KMS-11 (cell line): ENCODE results near the gene GADD45GIP1.

ENCODE experiments used
- H2AFZ ChIP-seq: fragments of 200-600 bp; sonication (generic); 2 replicates; pipeline ENCODE4 v1.6.1; 2016; ENCODE audit warnings: antibody characterized with exemption, mixed run types, low read depth
- H3K27ac ChIP-seq: fragments of 200-600 bp; sonication (generic); 2 replicates; pipeline ENCODE4 v1.6.1; 2016; ENCODE audit warnings: mild to moderate bottlenecking, mixed run types
- H3K27me3 ChIP-seq: fragments of 200-600 bp; sonication (generic); 2 replicates; pipeline ENCODE4 v1.6.1; 2017; ENCODE audit warnings: mild to moderate bottlenecking, low read depth, mixed run types, moderate library complexity; ENCODE audit not compliant: insufficient read depth
- H3K36me3 ChIP-seq: fragments of 200-600 bp; sonication (generic); 2 replicates; pipeline ENCODE4 v1.6.1; 2017; ENCODE audit warnings: mild to moderate bottlenecking, mixed run types; ENCODE audit not compliant: insufficient read depth
- H3K4me1 ChIP-seq: fragments of 200-600 bp; sonication (generic); 2 replicates; pipeline ENCODE4 v1.6.1; 2016; ENCODE audit warnings: mild to moderate bottlenecking, low read depth, mixed run types; ENCODE audit not compliant: poor library complexity, severe bottlenecking
- H3K4me2 ChIP-seq: fragments of 200-600 bp; sonication (generic); 2 replicates; pipeline ENCODE4 v1.7.0; 2016; ENCODE audit warnings: mild to moderate bottlenecking, mixed run types
- H3K4me3 ChIP-seq: fragments of 200-600 bp; sonication (generic); IDR thresholded peaks from 2 replicates; pipeline ENCODE4 v1.6.1; 2017; ENCODE audit warnings: low read depth, low read length, mixed read lengths; ENCODE audit not compliant: insufficient read depth
- H3K79me2 ChIP-seq: fragments of 200-600 bp; sonication (generic); 2 replicates; pipeline ENCODE4 v1.6.1; 2016; ENCODE audit warnings: low read depth, mixed run types; ENCODE audit not compliant: insufficient read depth
- H3K9ac ChIP-seq: fragments of 200-600 bp; sonication (generic); 2 replicates; pipeline ENCODE4 v1.6.1; 2016; ENCODE audit warnings: mild to moderate bottlenecking, mixed run types
- H4K20me1 ChIP-seq: fragments of 200-600 bp; sonication (generic); 2 replicates; pipeline ENCODE4 v1.6.1; 2016; ENCODE audit warnings: mild to moderate bottlenecking, mixed run types; ENCODE audit not compliant: insufficient read depth
- TF ChIP-seq, protein P1 (sequence below): fragments of 200-600 bp; sonication (generic); conservative IDR thresholded peaks from 2 replicates; pipeline ENCODE4 v1.6.1; 2017; ENCODE audit warnings: low read depth, mild to moderate bottlenecking, antibody characterized with exemption, low read length, moderate library complexity, mixed read lengths

The GADD45GIP1 gene

GRCh38 chr19:12986726-12987125, 29.7 kb upstream of the GADD45GIP1 start:
- no peak overlapping the region for H3K9ac ChIP-seq
- peaks cover 20% of the 10 kb centered on the region for H3K27me3 ChIP-seq
- H4K20me1 ChIP-seq = no peaks in the 10 kb centered on the region
- H3K4me2 ChIP-seq = no peak overlapping the region
- no peak overlapping the region for H2AFZ ChIP-seq
- no peaks in the 10 kb centered on the region for H3K79me2 ChIP-seq
- no peak overlapping the region for H3K4me3 ChIP-seq
- no peak overlapping the region for H3K27ac ChIP-seq
- H3K4me1 ChIP-seq = peaks cover 33% of the 10 kb centered on the region
- TF ChIP-seq, protein P1, sequence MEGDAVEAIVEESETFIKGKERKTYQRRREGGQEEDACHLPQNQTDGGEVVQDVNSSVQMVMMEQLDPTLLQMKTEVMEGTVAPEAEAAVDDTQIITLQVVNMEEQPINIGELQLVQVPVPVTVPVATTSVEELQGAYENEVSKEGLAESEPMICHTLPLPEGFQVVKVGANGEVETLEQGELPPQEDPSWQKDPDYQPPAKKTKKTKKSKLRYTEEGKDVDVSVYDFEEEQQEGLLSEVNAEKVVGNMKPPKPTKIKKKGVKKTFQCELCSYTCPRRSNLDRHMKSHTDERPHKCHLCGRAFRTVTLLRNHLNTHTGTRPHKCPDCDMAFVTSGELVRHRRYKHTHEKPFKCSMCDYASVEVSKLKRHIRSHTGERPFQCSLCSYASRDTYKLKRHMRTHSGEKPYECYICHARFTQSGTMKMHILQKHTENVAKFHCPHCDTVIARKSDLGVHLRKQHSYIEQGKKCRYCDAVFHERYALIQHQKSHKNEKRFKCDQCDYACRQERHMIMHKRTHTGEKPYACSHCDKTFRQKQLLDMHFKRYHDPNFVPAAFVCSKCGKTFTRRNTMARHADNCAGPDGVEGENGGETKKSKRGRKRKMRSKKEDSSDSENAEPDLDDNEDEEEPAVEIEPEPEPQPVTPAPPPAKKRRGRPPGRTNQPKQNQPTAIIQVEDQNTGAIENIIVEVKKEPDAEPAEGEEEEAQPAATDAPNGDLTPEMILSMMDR = no peak
- no peaks in the 10 kb centered on the region for H3K36me3 ChIP-seq

DNA sequence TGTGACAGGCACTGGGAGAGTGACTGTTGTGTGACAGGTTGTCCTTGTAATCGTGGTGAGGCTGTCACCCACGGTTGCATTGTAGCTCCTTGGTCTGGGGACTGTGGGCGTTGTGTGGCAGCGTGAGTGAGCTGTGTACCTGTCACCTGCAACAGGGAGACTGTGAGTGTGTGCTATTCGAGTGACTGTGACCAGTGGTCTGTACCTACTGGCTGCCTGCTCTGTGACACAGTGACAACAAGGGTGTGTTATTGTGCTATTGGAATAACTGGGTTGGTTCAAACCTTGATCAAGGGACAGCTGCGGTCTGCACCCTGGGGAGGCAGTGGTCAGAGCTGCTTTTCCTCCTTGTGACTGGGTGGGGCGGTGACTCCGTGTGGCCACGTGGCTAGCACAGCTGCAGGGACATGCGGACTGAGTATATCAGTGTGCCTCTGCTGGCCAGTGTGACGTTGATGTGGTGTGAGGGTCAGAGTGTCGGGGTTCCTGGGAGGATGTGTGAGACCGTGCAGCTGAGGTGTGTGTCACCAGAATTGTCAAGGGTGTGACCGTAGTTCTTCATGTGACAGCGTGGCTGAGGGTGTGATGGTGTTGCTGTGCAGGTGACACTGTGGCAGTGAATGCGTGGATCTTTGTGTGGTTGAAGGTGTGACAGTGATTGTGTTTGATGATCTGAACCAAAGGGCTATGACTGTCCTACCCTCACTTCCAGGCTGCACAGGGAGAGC, 28.2 kb upstream of the GADD45GIP1 start:
- no peak overlapping the region for H2AFZ ChIP-seq
- H3K27ac ChIP-seq = no peak overlapping the region
- H3K4me2 ChIP-seq = peak overlapping the region; percentile 55; the same call in 1 of the 2 replicates
- no peaks in the 10 kb centered on the region for H3K79me2 ChIP-seq
- H3K27me3 ChIP-seq = peaks cover 34% of the 10 kb centered on the region
- no peaks in the 10 kb centered on the region for H4K20me1 ChIP-seq
- H3K4me1 ChIP-seq = peaks cover 33% of the 10 kb centered on the region
- TF ChIP-seq, protein P1 = no peak
- H3K4me3 ChIP-seq = no peak overlapping the region
- no peaks in the 10 kb centered on the region for H3K36me3 ChIP-seq
- H3K9ac ChIP-seq = no peak overlapping the region

DNA sequence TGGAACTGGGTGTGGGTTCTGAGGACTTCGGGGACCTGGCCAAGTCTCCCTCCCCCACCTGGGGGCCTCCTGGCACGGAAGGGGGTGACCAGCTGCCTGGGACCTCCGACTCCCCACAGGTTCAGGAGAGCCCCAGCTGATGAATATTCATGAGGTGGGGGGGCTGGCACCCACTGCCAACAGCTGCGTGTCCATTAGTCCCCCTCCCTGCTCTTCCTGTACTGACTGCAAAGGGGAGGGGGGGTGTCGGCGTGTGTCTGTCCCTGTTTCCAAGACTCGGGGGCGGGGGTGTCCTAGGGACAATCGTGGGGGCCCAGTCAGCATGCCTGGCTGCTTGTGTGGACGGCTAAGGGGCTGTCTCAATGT, 27.6 kb upstream of the GADD45GIP1 start:
- Histone ChIP-seq H3K9ac (no peak overlapping the region), H3K27ac (no peak overlapping the region), H3K4me2 (peak overlapping the region; percentile 55; the same call in 1 of the 2 replicates), H3K27me3 (peaks cover 39% of the 10 kb centered on the region), H2AFZ (no peak overlapping the region), H3K36me3 (no peaks in the 10 kb centered on the region), H3K4me1 (peaks cover 33% of the 10 kb centered on the region), H4K20me1 (no peaks in the 10 kb centered on the region), H3K4me3 (no peak overlapping the region), H3K79me2 (no peaks in the 10 kb centered on the region)
- TF ChIP-seq, protein P1 = no peak

GRCh38 chr19:12984143-12984627, 27.2 kb upstream of the GADD45GIP1 start:
- no peak overlapping the region for H3K27ac ChIP-seq

More at GRCh38 chr19:12984143-12984627, 27.2 kb upstream of the GADD45GIP1 start:
- Histone ChIP-seq H3K9ac (no peak overlapping the region), H3K4me1 (peaks cover 33% of the 10 kb centered on the region), H3K79me2 (no peaks in the 10 kb centered on the region), H3K4me2 (peak overlapping the region; percentile 55; the same call in 1 of the 2 replicates), H3K27me3 (peaks cover 44% of the 10 kb centered on the region), H3K36me3 (no peaks in the 10 kb centered on the region), H2AFZ (no peak overlapping the region), H4K20me1 (no peaks in the 10 kb centered on the region), H3K4me3 (no peak overlapping the region)
- TF ChIP-seq, protein P1 = no peak
